ENCODE measurements around the gene ANKRD52. TPM values are rescaled to one million over a fixed set of nuclear protein-coding genes. Genes with fewer than 3 reads are reported as not detected.
A peak's percentile ranks its signal among the peaks of the same experiment; 100 is the strongest.

ANKRD52 gene
- total RNA-seq, 1 donor from 2014 or later: 23.0 TPM

- peak; percentile 39 for DNase-seq
Observed at GRCh38 chr12:56205445-56205844, 52.7 kb downstream of the ANKRD52 start.

- DNase-seq: no peak
Observed at GRCh38 chr12:56204275-56204674, 53.9 kb downstream of the ANKRD52 start.

GRCh38 chr12:56202838-56203237 lies 55.3 kb downstream of the ANKRD52 start:
- DNase-seq: no peak

GRCh38 chr12:56202366-56202765 lies 55.8 kb downstream of the ANKRD52 start:
- DNase-seq: peak; percentile 20

- DNase-seq: peak; percentile 21
Observed at GRCh38 chr12:56198836-56199235, 59.3 kb downstream of the ANKRD52 start.

- peak; percentile 86 for DNase-seq
Observed at GRCh38 chr12:56197921-56198635, 60.1 kb downstream of the ANKRD52 start.

GRCh38 chr12:56196818-56197550 lies 61.2 kb downstream of the ANKRD52 start:
- DNase-seq: peak; percentile 94

- peak; percentile 94 for DNase-seq
Observed at GRCh38 chr12:56193025-56193578, 65.1 kb downstream of the ANKRD52 start.

- no peak for DNase-seq
Observed at GRCh38 chr12:56192582-56192981, 65.6 kb downstream of the ANKRD52 start.

GRCh38 chr12:56190695-56191155 lies 67.5 kb downstream of the ANKRD52 start:
- DNase-seq: no peak

GRCh38 chr12:56189918-56190694 lies 68.1 kb downstream of the ANKRD52 start:
- DNase-seq: peak; percentile 89

- peak; percentile 90 for DNase-seq
Observed at GRCh38 chr12:56189099-56189917, 68.9 kb downstream of the ANKRD52 start, which contains the start of gene SMARCC2. TSS of gene SMARCC2 (minus strand) at chr12:56189483. CDS start at chr12:56189461, 22 bp downstream.

GRCh38 chr12:56188778-56189098 lies 69.4 kb downstream of the ANKRD52 start:
- no peak for DNase-seq

- peak; percentile 25 for DNase-seq
Observed at GRCh38 chr12:56188131-56188777, 69.9 kb downstream of the ANKRD52 start.

Other genes starting within 250 kb of the ANKRD52 start
- 0.70 and 1.4 TPM in 2 replicates for gene IKZF4, start 237.3 kb downstream of the ANKRD52 start, total RNA-seq
- gene RPS26, start 216.5 kb downstream of the ANKRD52 start, total RNA-seq: 199 and 372 TPM in 2 replicates
- 0.34 and 0.88 TPM in 2 replicates for gene ERBB3, start 178.2 kb downstream of the ANKRD52 start, total RNA-seq
- gene PA2G4, start 153.8 kb downstream of the ANKRD52 start, total RNA-seq: 106 and 276 TPM in 2 replicates
- gene RPL41, start 141.8 kb downstream of the ANKRD52 start, total RNA-seq: 2,567 and 3,056 TPM in 2 replicates
- 4.7 and 5.6 TPM in 2 replicates for gene ZC3H10, start 140.1 kb downstream of the ANKRD52 start, total RNA-seq
- gene ESYT1, start 130.1 kb downstream of the ANKRD52 start, total RNA-seq: 400 and 456 TPM in 2 replicates
- 80.8 and 96.8 TPM in 2 replicates for gene MYL6B, start 105.8 kb downstream of the ANKRD52 start, total RNA-seq
- gene MYL6, start 100.0 kb downstream of the ANKRD52 start, total RNA-seq: 1,647 and 2,863 TPM in 2 replicates
- 47.5 and 51.2 TPM in 2 replicates for gene SMARCC2, start 68.9 kb downstream of the ANKRD52 start, total RNA-seq
- gene RNF41, start 36.5 kb downstream of the ANKRD52 start, total RNA-seq: 102 and 119 TPM in 2 replicates
- gene NABP2, start 34.0 kb downstream of the ANKRD52 start, total RNA-seq: 24.8 and 32.9 TPM in 2 replicates
- gene SLC39A5, start 28.3 kb downstream of the ANKRD52 start, total RNA-seq: not detected in 2 replicates
- 8.4 and 10.0 TPM in 2 replicates for gene COQ10A, start 8.6 kb upstream of the ANKRD52 start, total RNA-seq
- 67.0 and 267 TPM in 2 replicates for gene CS, start 41.9 kb upstream of the ANKRD52 start, total RNA-seq
- 80.0 and 94.8 TPM in 2 replicates for gene CNPY2, start 57.6 kb upstream of the ANKRD52 start, total RNA-seq
- gene PAN2, start 75.6 kb upstream of the ANKRD52 start, total RNA-seq: 16.8 and 24.2 TPM in 2 replicates
- 0.23 and 0.34 TPM in 2 replicates for gene IL23A, start 80.5 kb upstream of the ANKRD52 start, total RNA-seq
- 72.7 and 95.0 TPM in 2 replicates for gene STAT2, start 101.7 kb upstream of the ANKRD52 start, total RNA-seq
- gene APOF, start 104.5 kb upstream of the ANKRD52 start, total RNA-seq: not detected in 2 replicates
- 8.8 and 24.7 TPM in 2 replicates for gene TIMELESS, start 191.0 kb upstream of the ANKRD52 start, total RNA-seq
- not detected in 2 replicates for gene MIP, start 196.3 kb upstream of the ANKRD52 start, total RNA-seq
- 1.6 and 2.4 TPM in 2 replicates for gene SPRYD4, start 210.2 kb upstream of the ANKRD52 start, total RNA-seq
- gene GLS2, start 229.8 kb upstream of the ANKRD52 start, total RNA-seq: 0.28 and 0.51 TPM in 2 replicates